H1 (cell line): Measurements from ENCODE around the gene FBLN5. TPM values are rescaled to one million over a fixed set of nuclear protein-coding genes. Genes with fewer than 3 reads are reported as not detected.

ENCODE experiments used
- CTCF ChIA-PET: fragments of 300-600 bp; sonication (Branson Sonifier 250); formaldehyde crosslinking; loops from one replicate; lab custom pipeline; 2021; ENCODE audit not compliant: partially characterized antibody; lab: Charles Lee
- POLR2A ChIA-PET: fragments of 300-600 bp; sonication (Branson Sonifier 250); formaldehyde crosslinking; loops from one replicate; lab custom pipeline; 2021; ENCODE audit warnings: inconsistent platforms; ENCODE audit not compliant: partially characterized antibody; lab: Charles Lee
- DNase-seq, 2 experiments: peaks; one replicate each; pipeline versions ENCODE4 v3.0.0 to v3.0.0-alpha.2; 2010 to 2022; ENCODE audit warnings: low spot score in 2 of 2, low read depth in 1 of 2, mixed read lengths in 1 of 2
- FAIRE-seq: peaks from 2 replicates; lab custom pipeline; 2011; peaks lifted over from hg19 to GRCh38; lab: Jason Lieb, UNC
- H2AFZ ChIP-seq: 2 replicates; pipeline ENCODE4 v1.8.1; 2012; ENCODE audit warnings: low read length, inconsistent platforms
- H2AK5ac ChIP-seq: 2 replicates; pipeline ENCODE4 v1.6.1; 2013; ENCODE audit warnings: low read depth, low read length
- H2BK120ac ChIP-seq: replicated peaks from 2 replicates; pipeline ENCODE3; 2013; ENCODE audit warnings: low read depth, low read length, inconsistent platforms
- H2BK12ac ChIP-seq: 2 replicates; pipeline ENCODE4 v1.6.1; 2013; ENCODE audit warnings: low read depth, low read length
- H2BK15ac ChIP-seq: 2 replicates; pipeline ENCODE4 v1.6.1; 2013; ENCODE audit warnings: low read length
- H2BK20ac ChIP-seq: 2 replicates; pipeline ENCODE4 v1.6.1; 2013; ENCODE audit warnings: low read length
- H2BK5ac ChIP-seq: 2 replicates; pipeline ENCODE4 v1.6.1; 2013; ENCODE audit warnings: low read depth, low read length
- H3K14ac ChIP-seq: 2 replicates; pipeline ENCODE4 v1.6.1; 2013; ENCODE audit warnings: inconsistent platforms; ENCODE audit not compliant: insufficient read length
- H3K18ac ChIP-seq: 2 replicates; pipeline ENCODE4 v1.6.1; 2013; ENCODE audit warnings: low read length; ENCODE audit errors: extremely low read depth
- H3K23ac ChIP-seq: 2 replicates; pipeline ENCODE4 v1.6.1; 2013; ENCODE audit warnings: inconsistent platforms; ENCODE audit not compliant: insufficient read length
- H3K23me2 ChIP-seq: 2 replicates; pipeline ENCODE4 v1.6.1; 2013; ENCODE audit warnings: low read depth, low read length
- H3K27ac ChIP-seq: 2 replicates; pipeline ENCODE4 v1.6.1; 2011; ENCODE audit warnings: low read depth, low read length, inconsistent platforms
- H3K27me3 ChIP-seq, 4 experiments: replicated peaks in 1 of 4; 1 replicate in 1 of 4; 2 replicates in 3 of 4; pipeline versions ENCODE4 v1.6.1 to v1.8.1; 2011 to 2013; ENCODE audit warnings: low read length in 3 of 4, mild to moderate bottlenecking in 3 of 4, inconsistent platforms in 2 of 4, mixed read lengths in 2 of 4, moderate library complexity in 1 of 4; ENCODE audit not compliant: control insufficient read depth in 3 of 4, insufficient read depth in 3 of 4; ENCODE audit errors: extremely low read depth in 1 of 4
- H3K36me3 ChIP-seq, 4 experiments: 2 replicates each; pipeline versions ENCODE4 v1.6.1 to v1.8.1; 2011 to 2013; ENCODE audit warnings: mild to moderate bottlenecking in 4 of 4, low read length in 3 of 4, moderate library complexity in 2 of 4, control low read depth in 1 of 4, inconsistent platforms in 1 of 4; ENCODE audit not compliant: insufficient read depth in 4 of 4, control insufficient read depth in 2 of 4
- H3K4ac ChIP-seq: replicated peaks from 2 replicates; pipeline ENCODE3; 2013; ENCODE audit warnings: low read length, low read depth, mixed read lengths, inconsistent platforms; ENCODE audit not compliant: insufficient read length
- H3K4me1 ChIP-seq, 4 experiments: replicated peaks in 1 of 4; 1 replicate in 1 of 4; 2 replicates in 3 of 4; pipeline versions ENCODE4 v1.6.1 to v1.8.1; 2011 to 2013; ENCODE audit warnings: low read length in 3 of 4, inconsistent platforms in 2 of 4, mixed read lengths in 1 of 4; ENCODE audit not compliant: insufficient read depth in 4 of 4, control insufficient read depth in 3 of 4
- H3K4me2 ChIP-seq, 2 experiments: 2 replicates each; pipeline versions ENCODE4 v1.6.1 to v1.8.1; 2011 to 2013; ENCODE audit warnings: low read depth in 2 of 2, low read length in 2 of 2, control low read depth in 1 of 2, inconsistent platforms in 1 of 2, mild to moderate bottlenecking in 1 of 2; ENCODE audit not compliant: insufficient read depth in 1 of 2
- H3K4me3 ChIP-seq, 4 experiments: fragments of 200-600, 300-600 bp in 1 of 4; sonication (generic), shearing (Covaris generic), sonication (Bioruptor Twin) in 1 of 4; 2 replicates each; pipeline versions ENCODE4 v1.5.1 to v1.8.1; 2011 to 2016; ENCODE audit warnings: low read length in 4 of 4, low read depth in 3 of 4, control low read depth in 2 of 4, inconsistent platforms in 2 of 4, mild to moderate bottlenecking in 2 of 4, mixed read lengths in 1 of 4, moderate library complexity in 1 of 4; ENCODE audit not compliant: insufficient read depth in 2 of 4; ENCODE audit errors: extremely low read depth in 1 of 4
- H3K56ac ChIP-seq: replicated peaks from 2 replicates; pipeline ENCODE3; 2013; ENCODE audit warnings: low read depth, mild to moderate bottlenecking, mixed read lengths, low read length, inconsistent platforms; ENCODE audit not compliant: insufficient read length
- H3K79me1 ChIP-seq: 2 replicates; pipeline ENCODE4 v1.6.1; 2013; ENCODE audit warnings: low read depth, low read length, control low read depth
- H3K79me2 ChIP-seq, 2 experiments: 2 replicates each; pipeline versions ENCODE4 v1.6.1 to v1.8.1; 2012 to 2013; ENCODE audit warnings: low read length in 2 of 2, mild to moderate bottlenecking in 2 of 2, inconsistent platforms in 1 of 2; ENCODE audit not compliant: insufficient read depth in 2 of 2, control insufficient read depth in 1 of 2
- H3K9ac ChIP-seq, 4 experiments: replicated peaks in 1 of 4; 1 replicate in 1 of 4; 2 replicates in 3 of 4; pipeline versions ENCODE4 v1.6.1 to v1.8.1; 2011 to 2013; ENCODE audit warnings: low read depth in 3 of 4, low read length in 3 of 4, control low read depth in 2 of 4, mild to moderate bottlenecking in 2 of 4, moderate library complexity in 2 of 4, inconsistent platforms in 1 of 4; ENCODE audit errors: extremely low read depth in 1 of 4
- H3K9me3 ChIP-seq, 2 experiments: 2 replicates each; pipeline versions ENCODE4 v1.6.1 to v1.8.1; 2012 to 2013; ENCODE audit warnings: mild to moderate bottlenecking in 2 of 2, moderate library complexity in 2 of 2, control low read depth in 1 of 2, inconsistent platforms in 1 of 2, low read depth in 1 of 2, low read length in 1 of 2, mixed read lengths in 1 of 2; ENCODE audit not compliant: insufficient read depth in 2 of 2
- H4K20me1 ChIP-seq, 2 experiments: replicated peaks in 1 of 2; 2 replicates each; pipeline versions ENCODE3 to v1.8.1; 2011 to 2013; ENCODE audit warnings: inconsistent platforms in 2 of 2, low read length in 2 of 2, mild to moderate bottlenecking in 1 of 2; ENCODE audit not compliant: insufficient read depth in 2 of 2, control insufficient read depth in 1 of 2
- H4K5ac ChIP-seq: 2 replicates; pipeline ENCODE4 v1.6.1; 2013; ENCODE audit warnings: low read length, low read depth, mixed read lengths, inconsistent platforms; ENCODE audit not compliant: insufficient read length
- H4K8ac ChIP-seq: 2 replicates; pipeline ENCODE4 v1.8.0; 2013; ENCODE audit warnings: mild to moderate bottlenecking, moderate library complexity, low read length, inconsistent platforms; ENCODE audit not compliant: insufficient read depth; ENCODE audit errors: extremely low read depth
- H4K91ac ChIP-seq: replicated peaks from 2 replicates; pipeline ENCODE3; 2013; ENCODE audit warnings: low read length, mixed read lengths, inconsistent platforms; ENCODE audit not compliant: insufficient read length
- ATF3 ChIP-seq: IDR thresholded peaks from 2 replicates; pipeline ENCODE4 v1.6.1; 2011; ENCODE audit warnings: low read depth, mild to moderate bottlenecking, low read length; ENCODE audit not compliant: insufficient read depth
- GABPA ChIP-seq: IDR thresholded peaks from 2 replicates; pipeline ENCODE4 v1.6.1; 2011; ENCODE audit warnings: mild to moderate bottlenecking, low read length, moderate library complexity, borderline replicate concordance; ENCODE audit not compliant: insufficient read depth
- GTF2F1 ChIP-seq: IDR thresholded peaks from 2 replicates; pipeline ENCODE4 v1.6.1; 2012; ENCODE audit warnings: low read depth, low read length, improper control_type of control experiment, borderline replicate concordance
- JUND ChIP-seq: IDR thresholded peaks from 2 replicates; pipeline ENCODE4 v1.6.1; 2011; ENCODE audit warnings: mild to moderate bottlenecking, improper control_type of control experiment, low read length
- KDM4A ChIP-seq: IDR thresholded peaks from one replicate; pipeline ENCODE4 v1.7.1; 2012; ENCODE audit warnings: low read depth, mild to moderate bottlenecking, moderate library complexity, low read length, inconsistent platforms; ENCODE audit not compliant: severe bottlenecking
- KDM5A ChIP-seq: fragments of 200-600 bp; IDR thresholded peaks from 2 replicates; pipeline ENCODE4 v1.7.1; 2012; ENCODE audit warnings: mild to moderate bottlenecking, low read length, inconsistent platforms, mixed read lengths
- POU5F1 ChIP-seq: IDR thresholded peaks from 2 replicates; pipeline ENCODE4 v1.6.1; 2011; ENCODE audit warnings: low read depth, mild to moderate bottlenecking, low read length, moderate library complexity
- RXRA ChIP-seq: IDR thresholded peaks from 2 replicates; pipeline ENCODE4 v1.6.1; 2011; ENCODE audit warnings: low read depth, mild to moderate bottlenecking, low read length, moderate library complexity; ENCODE audit not compliant: insufficient read depth
- SAP30 ChIP-seq: fragments of 300-600 bp; sonication (generic); IDR thresholded peaks from 2 replicates; pipeline ENCODE4 v1.7.1; 2012; ENCODE audit warnings: low read length, moderate library complexity, mild to moderate bottlenecking, inconsistent platforms; ENCODE audit not compliant: insufficient read depth, insufficient replicate concordance
- SIX5 ChIP-seq: IDR thresholded peaks from 2 replicates; pipeline ENCODE4 v1.6.1; 2011; ENCODE audit warnings: mild to moderate bottlenecking, low read depth, low read length
- SP2 ChIP-seq: IDR thresholded peaks from 2 replicates; pipeline ENCODE4 v1.6.1; 2012; ENCODE audit warnings: mild to moderate bottlenecking, low read length, inconsistent platforms
- SUZ12 ChIP-seq: fragments of 200-600 bp; sonication (generic); IDR thresholded peaks from 2 replicates; pipeline ENCODE4 v1.6.1; 2012; ENCODE audit warnings: mild to moderate bottlenecking, inconsistent platforms, low read length, moderate library complexity, mixed read lengths
- TAF1 ChIP-seq: IDR thresholded peaks from 2 replicates; pipeline ENCODE4 v1.6.1; 2011; ENCODE audit warnings: mild to moderate bottlenecking, low read depth, low read length
- WGBS, 2 experiments: shearing (Covaris generic) in 1 of 2; methylation state at CpG; one replicate each; pipeline versions ENCODE4 v1.1.6 to v1.1.7; 2013 to 2015; ENCODE audit warnings: low lambda C conversion rate in 2 of 2, mixed read lengths in 2 of 2, inconsistent platforms in 1 of 2, low coverage in 1 of 2, missing lambda C conversion rate in 1 of 2; ENCODE audit not compliant: insufficient replicate concordance in 2 of 2, insufficient coverage in 1 of 2, insufficient read length in 1 of 2; ENCODE audit errors: extremely low coverage in 1 of 2, missing lambda C conversion rate in 1 of 2; 5-methylcytosine and 5-hydroxymethylcytosine counted together
- polyA plus RNA-seq, 7 experiments: library from polyadenylated mRNA; depleted of rRNA in 3 of 7; stranded (reverse) in 5 of 7; unstranded in 2 of 7; fragments of >200 nt in 5 of 7; fragments of 200-250 nt in 2 of 7; gene quantifications; 1 replicate in 5 of 7; 2 replicates in 1 of 7; 4 replicates in 1 of 7; pipeline versions ENCODE4 v1.2.1 to v1.2.3, GENCODE V29; 2011 to 2013; ENCODE audit warnings: missing spikeins in 2 of 7, mixed read lengths in 2 of 7
- total RNA-seq: library from RNA; stranded (reverse); fragmentation: NEBNext Ultra II Directional; extraction: Animal tissue kit (Norgen Biotek cat#: 25700); gene quantifications from 2 replicates; pipeline ENCODE4 v1.2.1, GENCODE V29; 2021
- TF ChIP-seq, protein P1 (sequence below): IDR thresholded peaks from 2 replicates; pipeline ENCODE4 v1.6.1; 2012; ENCODE audit warnings: inconsistent platforms

The FBLN5 gene
- total and polyA plus RNA-seq, 2 of the 8 experiments (the other 6 are each of a cell fraction or from before 2014, with no cell fraction given), result 0.88 to 3.5 TPM

DNA sequence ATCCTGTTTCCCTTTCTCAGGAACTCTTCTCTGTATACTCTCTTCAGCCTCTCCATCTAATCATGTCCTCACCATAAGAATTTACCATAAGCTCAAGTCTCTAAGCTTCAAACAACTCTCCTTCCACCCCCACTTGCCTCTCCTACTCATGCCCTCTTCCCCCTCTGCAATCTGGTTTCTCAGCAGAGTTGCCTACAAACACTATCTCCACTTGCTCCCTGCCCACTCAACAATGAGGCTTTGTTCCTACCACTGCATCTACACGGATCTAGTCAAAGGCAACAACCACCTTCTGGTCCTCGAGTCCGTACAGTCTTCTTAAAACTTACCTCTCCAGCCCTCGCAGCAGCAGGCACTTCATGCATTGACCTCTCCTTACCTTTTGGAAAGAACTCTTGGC is 17.2 kb upstream of the FBLN5 start:
- no peak overlapping the region for H2BK5ac ChIP-seq
- H3K56ac ChIP-seq, result no peak overlapping the region
- WGBS, 2 experiments, result 92% methylated on average over 4 of the region's 4 CpGs; no CpG with 5 or more reads in 1 of the 2 experiments
- H3K14ac ChIP-seq, result no peak overlapping the region
- peaks cover 2 to 18% (median 5%) of the 10 kb centered on the region in 4 experiments; a peak in 5 of 8 replicates for H3K36me3 ChIP-seq
- H2BK120ac ChIP-seq, result no peak overlapping the region
- no peak overlapping the region for H2BK20ac ChIP-seq
- H3K4me2 ChIP-seq, result no peak overlapping the region
- H3K9ac ChIP-seq, result no peak overlapping the region
- no peak overlapping the region for H3K18ac ChIP-seq
- no peak overlapping the region for H2BK15ac ChIP-seq
- no peak overlapping the region for H2AK5ac ChIP-seq
- ChIA-PET POLR2A (interaction anchor here (1.1 kb wide), 1 partner anchor 455 kb away, joined by 3 read pairs; the partner anchor contains the start of gene PPP4R3A), CTCF (interaction anchor here (1.0 to 1.8 kb wide), 4 partner anchors 9 to 107 kb away, joined by 3 to 6 read pairs (median 4); no protein-coding TSS in a partner anchor)
- no peaks in the 10 kb centered on the region for H3K9me3 ChIP-seq
- H4K8ac ChIP-seq, result no peak overlapping the region
- no peaks in the 10 kb centered on the region for H4K20me1 ChIP-seq
- no peak overlapping the region for H3K4ac ChIP-seq
- H3K79me1 ChIP-seq, result no peaks in the 10 kb centered on the region
- no peak overlapping the region for H3K27ac ChIP-seq
- no peak overlapping the region for H2AFZ ChIP-seq
- no peaks in the 10 kb centered on the region for H3K27me3 ChIP-seq
- H3K79me2 ChIP-seq, result no peaks in the 10 kb centered on the region
- peaks cover 0 to 2% (median 0%) of the 10 kb centered on the region in 4 experiments; a peak in 2 of 7 replicates for H3K4me1 ChIP-seq
- H4K91ac ChIP-seq, result no peak overlapping the region
- no peak overlapping the region for H3K4me3 ChIP-seq
- no peak for FAIRE-seq
- H4K5ac ChIP-seq, result no peak overlapping the region
- no peak overlapping the region for H2BK12ac ChIP-seq
- H3K23me2 ChIP-seq, result no peaks in the 10 kb centered on the region
- DNase-seq, result no peak
- no peak overlapping the region for H3K23ac ChIP-seq
- TF ChIP-seq SUZ12, result no peak
- TF ChIP-seq ATF3, result no peak
- TF ChIP-seq SAP30, result no peak
- TF ChIP-seq RXRA, result no peak
- no peak for TF ChIP-seq GABPA
- no peak for TF ChIP-seq SIX5
- no peak for TF ChIP-seq SP2
- TF ChIP-seq KDM5A, result no peak
- no peak for TF ChIP-seq TAF1
- TF ChIP-seq POU5F1, result no peak
- TF ChIP-seq, protein P1, sequence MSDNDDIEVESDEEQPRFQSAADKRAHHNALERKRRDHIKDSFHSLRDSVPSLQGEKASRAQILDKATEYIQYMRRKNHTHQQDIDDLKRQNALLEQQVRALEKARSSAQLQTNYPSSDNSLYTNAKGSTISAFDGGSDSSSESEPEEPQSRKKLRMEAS, result no peak
- TF ChIP-seq GTF2F1, result no peak
- no peak for TF ChIP-seq KDM4A
- TF ChIP-seq JUND, result no peak
